ENCODE data around the gene PYCR2.
A peak's percentile ranks its signal among the peaks of the same experiment; 100 is the strongest.

The PYCR2 gene

DNA sequence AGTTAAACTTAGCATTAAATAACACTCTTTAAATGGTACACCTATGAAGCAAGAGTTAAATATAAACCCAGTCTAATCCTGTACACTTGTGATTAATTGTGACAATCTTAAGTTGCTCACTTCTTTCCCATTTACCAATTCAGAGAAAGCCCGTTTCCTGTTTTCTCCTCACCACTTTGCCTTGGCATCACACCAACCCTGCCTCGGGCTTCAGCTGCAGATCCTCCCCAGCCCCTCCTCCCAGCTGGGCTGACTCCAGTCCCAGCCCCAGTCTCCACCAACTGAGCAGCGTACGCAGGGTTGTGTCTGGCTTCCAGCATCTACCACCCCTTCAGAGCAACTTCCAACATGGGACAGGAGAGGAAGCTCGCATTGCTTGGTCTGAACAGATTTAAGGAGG lies 4.1 kb downstream of the PYCR2 start:
- no peak for DNase-seq (ENCODE audit: low read depth)

DNA sequence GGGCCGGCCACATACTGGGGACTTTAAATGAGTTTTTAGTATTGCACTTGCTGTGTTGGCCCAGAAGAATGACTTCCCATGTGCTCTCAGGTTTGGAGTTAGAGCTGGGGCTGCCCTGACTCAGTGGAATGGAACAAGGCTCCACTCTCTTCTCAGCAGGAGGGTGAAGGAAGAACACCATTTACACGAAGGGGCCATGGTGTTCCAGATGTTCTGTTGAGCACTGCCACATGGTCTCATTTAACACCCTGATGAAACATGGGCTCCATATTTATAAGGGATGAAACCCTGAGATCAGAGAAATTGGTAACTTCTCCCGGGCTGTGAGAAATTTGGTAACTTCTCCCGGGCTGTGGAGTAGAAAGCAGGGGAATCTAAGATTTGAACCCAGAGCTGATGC lies 5.8 kb downstream of the PYCR2 start:
- no peak for DNase-seq (ENCODE audit: low read depth)

GRCh38 chr1:225917536-225917935 lies 6.5 kb downstream of the PYCR2 start:
- no peak for DNase-seq (ENCODE audit: low read depth)

GRCh38 chr1:225917101-225917500 lies 6.9 kb downstream of the PYCR2 start:
- no peak for DNase-seq (ENCODE audit: low read depth)

DNA sequence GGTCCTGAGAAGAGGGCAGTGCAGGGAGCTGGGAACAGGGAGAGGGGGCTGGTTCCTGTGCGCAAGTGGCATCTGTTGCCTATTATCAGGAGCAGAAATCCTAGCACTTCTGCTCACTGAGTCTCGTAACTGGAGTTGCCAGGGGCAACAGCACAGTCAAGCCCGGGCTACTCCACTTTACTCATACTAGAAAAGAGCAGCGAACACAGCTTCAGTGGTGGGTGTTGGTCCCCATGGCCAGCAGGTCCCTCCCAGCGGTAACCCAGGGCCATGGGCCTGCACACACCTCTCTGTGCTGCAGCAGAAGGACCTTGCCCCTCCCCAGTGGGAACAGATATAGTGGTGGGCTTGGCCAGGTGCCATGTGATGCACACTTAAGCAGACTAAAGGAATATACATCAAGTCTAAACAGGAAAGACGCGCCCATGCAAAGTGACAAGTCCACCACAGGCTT lies 8.5 kb downstream of the PYCR2 start:
- no peak for DNase-seq (ENCODE audit: low read depth)

DNA sequence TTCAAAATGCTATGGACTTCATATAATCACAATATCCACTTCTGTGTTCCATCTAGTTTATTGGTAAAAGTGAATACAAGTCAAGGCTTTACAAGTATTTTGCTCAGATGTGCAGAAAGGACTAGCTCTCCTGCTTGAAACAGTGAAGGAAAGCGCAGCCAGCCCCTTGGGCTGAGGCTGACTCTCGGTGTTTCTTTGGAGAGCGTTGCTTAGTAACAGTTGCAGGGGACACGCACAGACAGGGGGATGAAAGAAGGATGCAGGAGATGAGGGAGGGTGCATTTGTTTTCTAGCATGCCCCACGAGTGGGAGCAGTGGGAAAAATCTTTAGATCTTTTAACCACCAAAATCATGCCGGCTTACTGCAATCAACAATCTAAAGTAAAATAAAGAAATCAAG lies 9.1 kb downstream of the PYCR2 start:
- DNase-seq (ENCODE audit: low read depth) = no peak

GRCh38 chr1:225914391-225914790 lies 9.7 kb downstream of the PYCR2 start:
- DNase-seq (ENCODE audit: low read depth) = no peak

DNA sequence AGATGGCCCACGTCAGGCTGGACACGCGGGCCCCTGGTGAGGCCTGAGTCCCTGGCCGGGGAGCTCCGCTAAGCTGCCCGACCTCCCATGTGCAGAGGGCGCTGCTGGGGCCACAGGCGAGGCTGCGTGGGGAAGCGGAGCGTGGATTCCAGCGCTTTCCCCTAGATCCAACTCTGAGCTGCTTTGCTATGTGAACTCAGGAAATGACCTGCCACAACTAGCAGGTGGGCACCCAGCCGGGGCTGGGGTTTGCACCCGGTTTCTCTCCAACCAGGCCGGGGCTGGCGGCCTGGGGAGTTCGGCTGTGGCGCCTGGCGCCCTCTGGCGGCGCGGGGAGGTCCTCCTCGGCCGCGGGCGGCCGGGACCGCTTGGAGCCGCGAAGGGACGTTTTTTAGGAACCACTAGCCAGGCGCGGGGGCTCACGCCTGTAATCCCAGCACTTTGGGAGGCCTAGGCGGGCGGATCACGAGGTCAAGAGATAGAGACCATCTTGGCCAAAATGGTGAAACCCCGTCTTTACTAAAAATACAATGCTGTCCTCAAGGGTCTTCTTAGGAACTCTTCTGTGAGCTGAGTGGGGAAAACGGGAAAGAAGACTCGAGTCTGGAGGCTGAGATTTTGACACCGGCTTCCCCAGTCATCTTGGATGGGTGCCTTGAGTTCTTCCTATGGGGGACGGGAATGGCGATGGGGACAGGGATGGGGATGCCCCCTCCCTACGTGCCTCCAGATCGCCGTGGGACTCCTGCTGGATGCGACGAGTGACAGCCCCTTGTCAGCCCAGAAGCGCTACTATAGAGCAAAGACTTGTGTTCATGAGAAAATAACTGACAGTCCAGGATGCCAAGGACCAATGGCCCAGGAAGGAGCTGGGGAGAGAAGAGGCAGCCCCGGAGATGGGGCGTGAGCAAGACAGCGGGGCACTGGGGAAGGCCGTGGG lies 12.6 kb downstream of the PYCR2 start:
- DNase-seq (ENCODE audit: low read depth) = no peak

DNA sequence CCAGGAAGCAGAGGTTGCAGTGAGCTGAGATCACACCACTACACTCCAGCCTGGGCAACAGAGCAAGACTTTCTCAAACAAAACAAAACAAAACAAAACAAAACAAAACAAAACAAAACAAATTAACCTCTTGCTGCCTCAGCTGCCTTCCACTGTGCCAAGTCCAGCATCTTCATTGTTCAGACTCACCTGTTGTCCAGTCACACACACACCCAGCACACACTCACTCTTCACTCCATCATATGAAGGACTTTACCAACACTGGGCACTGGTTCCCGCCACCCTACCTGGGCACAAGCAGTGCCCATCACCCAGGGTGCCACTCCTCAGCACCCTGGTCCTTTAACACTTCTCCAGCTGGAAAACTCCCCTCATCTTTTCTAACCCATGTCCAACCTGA lies 14.6 kb downstream of the PYCR2 start:
- no peak for DNase-seq (ENCODE audit: low read depth)

DNA sequence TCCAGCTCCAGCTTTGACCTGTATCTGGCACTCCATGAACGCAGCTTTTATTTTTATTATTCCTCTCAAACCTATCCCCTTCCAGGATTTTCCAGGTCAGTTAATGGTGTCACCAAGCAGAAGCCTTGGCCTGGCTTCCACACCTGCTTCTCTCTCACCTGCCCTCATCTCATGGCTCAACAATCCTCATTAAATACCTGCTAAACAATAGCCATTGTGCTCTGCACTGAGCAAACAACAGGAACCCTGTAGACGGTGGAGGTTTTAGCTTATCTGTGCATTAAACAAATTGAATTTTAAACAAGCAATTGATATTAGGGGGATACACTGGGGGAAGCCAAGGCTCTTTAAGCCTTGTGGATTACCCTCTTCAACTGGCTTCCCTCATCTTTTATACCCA lies 15.3 kb downstream of the PYCR2 start:
- no peak for DNase-seq (ENCODE audit: low read depth)

DNA sequence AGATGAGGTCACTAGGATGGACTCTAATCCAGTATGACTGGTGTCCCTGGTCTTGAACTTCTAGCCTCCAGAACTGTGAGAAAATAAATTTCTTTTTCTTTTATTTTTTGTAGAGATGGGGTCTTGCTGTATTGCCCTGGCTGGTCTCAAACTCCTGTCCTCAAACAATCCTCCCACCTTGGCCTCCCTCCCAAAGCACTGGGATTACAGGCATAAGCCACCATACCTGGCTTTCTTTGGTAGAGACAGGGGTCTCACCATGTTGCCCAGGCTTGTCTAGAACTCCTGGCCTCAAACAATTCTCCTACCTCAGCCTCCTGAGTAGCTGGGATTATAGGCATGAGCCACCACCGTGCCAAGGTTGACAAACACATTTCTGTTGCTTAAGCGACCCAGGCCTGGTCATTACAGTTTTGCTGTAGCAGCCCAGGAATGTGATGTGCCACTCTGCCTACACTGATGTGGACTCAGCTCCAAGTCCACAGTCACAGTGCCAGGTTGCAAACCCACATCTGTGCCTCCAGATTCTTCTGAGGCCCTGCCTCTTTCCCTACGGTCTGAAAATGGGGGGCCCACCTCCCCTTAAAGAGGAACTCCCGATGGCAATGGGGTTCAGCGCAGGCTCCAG lies 15.9 kb downstream of the PYCR2 start:
- DNase-seq (ENCODE audit: low read depth) = no peak

- DNase-seq (ENCODE audit: low read depth) = no peak
Measured at GRCh38 chr1:225907341-225907740, 16.7 kb downstream of the PYCR2 start.

GRCh38 chr1:225906467-225906866 lies 17.6 kb downstream of the PYCR2 start:
- DNase-seq (ENCODE audit: low read depth) = no peak

- peak; percentile 54 for DNase-seq (ENCODE audit: low read depth)
Measured at GRCh38 chr1:225903623-225904022, 20.4 kb downstream of the PYCR2 start.

- DNase-seq (ENCODE audit: low read depth) = peak; percentile 64
Measured at GRCh38 chr1:225899044-225899925, 24.8 kb downstream of the PYCR2 start.

GRCh38 chr1:225897595-225898514 lies 26.2 kb downstream of the PYCR2 start:
- DNase-seq (ENCODE audit: low read depth) = no peak

- DNase-seq (ENCODE audit: low read depth) = no peak
Measured at GRCh38 chr1:225896937-225897549, 27.0 kb downstream of the PYCR2 start.

DNA sequence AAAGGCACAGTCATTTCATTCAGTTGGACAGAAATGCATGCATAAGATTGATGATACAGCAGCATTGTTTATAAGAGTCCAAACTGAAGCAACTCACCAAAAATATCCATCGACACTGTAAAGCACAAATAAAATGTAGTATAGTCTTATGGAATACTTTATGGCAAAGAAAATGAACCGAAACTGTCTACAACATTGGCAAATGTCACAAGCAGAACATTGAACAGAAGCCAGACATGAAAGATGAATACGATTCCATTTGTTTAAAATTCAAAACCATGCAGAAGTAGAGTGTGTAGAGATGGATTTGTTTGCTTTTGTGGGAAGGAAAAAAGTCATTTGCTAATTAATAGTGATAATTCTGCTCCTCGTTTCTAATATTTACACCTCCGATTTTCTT lies 27.6 kb downstream of the PYCR2 start:
- DNase-seq (ENCODE audit: low read depth) = no peak

- DNase-seq (ENCODE audit: low read depth) = no peak
Measured at GRCh38 chr1:225892307-225892706, 31.7 kb downstream of the PYCR2 start.

GRCh38 chr1:225891229-225891972 lies 32.6 kb downstream of the PYCR2 start:
- no peak for DNase-seq (ENCODE audit: low read depth)

All from CMK (cell line).